HG02798 (cell line): ENCODE measurements around the gene DPF3.

Experiments
- ATAC-seq: cut with Tn5 transposase; IDR thresholded peaks from one replicate; pipeline ENCODE4 v1.9.1; 2021; ENCODE audit warnings: mild to moderate bottlenecking; ENCODE audit not compliant: unreplicated experiment, poor library complexity

DPF3 gene

DNA sequence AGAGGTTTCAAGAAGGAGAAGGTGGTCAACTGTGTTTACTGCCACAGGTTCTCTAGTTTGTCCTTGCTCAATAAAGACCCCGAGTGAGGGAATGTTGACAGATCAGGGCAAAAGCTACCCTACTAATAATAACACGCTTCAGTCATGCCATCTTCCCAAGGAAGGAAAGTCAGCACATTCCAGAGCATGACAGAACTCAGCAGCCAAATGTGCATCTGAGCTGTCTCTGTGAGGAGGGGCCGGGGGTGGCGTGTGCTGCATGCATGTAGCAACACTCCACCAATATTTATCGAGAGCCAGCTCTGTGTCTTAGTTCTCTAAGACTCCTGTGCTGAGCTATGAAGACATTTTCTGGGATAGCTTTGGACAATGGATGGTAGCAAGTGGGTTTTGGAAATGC, 260.4 kb downstream of the DPF3 start:
- ATAC-seq: no peak

DNA sequence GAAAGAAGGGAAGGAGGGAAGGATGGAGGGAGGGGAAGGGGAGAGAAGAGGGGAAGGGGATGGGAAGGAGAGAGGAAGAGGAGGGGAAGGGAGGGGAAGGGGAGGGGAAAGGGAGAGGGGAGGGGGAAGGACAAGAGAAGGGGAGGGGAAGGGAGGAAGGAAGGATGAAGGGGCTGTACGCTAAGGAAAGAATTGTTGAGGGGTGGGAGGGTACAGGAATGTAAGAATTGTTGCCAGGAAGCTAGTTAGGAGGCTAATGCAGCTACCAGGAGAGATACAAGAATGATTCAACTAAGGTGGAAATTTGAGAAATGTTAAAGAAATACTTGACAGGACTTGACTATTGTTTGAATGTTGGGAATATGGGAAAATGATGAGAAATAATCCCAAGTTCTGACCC, 261.2 kb downstream of the DPF3 start:
- no peak for ATAC-seq

DNA sequence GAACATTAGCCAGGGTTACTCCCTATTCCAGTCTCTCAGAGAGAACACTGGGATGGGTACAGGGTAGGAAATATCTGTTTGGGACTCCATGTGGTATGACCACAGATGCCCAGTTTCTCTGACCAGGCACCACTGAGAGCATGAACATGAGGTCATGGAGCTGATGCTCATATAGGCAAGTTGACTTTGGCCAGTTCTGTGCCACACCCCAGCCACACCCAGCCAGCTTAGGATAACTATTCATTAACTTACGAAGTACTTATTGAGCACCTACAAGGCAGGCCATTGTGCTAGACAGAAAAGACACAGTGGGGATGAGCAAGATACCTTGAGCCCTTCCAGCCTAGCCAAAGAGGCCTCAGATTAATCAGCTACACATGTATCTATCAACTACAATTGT, 262.5 kb downstream of the DPF3 start:
- no peak for ATAC-seq

DNA sequence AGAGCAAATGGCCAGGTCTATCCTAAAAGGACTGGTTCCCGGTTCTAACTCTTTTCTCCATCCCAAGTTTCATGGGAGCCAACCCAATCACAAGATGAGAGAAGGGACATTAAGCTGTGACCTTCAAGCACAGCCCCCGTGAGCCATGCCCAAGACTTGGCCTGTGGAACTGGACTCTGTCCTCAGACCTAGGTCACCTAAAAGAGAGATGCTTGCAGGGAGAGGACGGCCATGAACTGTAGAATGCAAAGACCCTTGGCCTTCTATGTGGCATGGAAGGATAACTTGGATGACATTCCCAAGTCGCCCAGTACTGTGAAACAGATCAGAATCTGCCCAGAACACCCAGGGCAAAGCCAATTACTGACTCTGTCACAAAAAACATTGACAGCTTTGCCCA, 263.5 kb downstream of the DPF3 start:
- ATAC-seq: no peak

DNA sequence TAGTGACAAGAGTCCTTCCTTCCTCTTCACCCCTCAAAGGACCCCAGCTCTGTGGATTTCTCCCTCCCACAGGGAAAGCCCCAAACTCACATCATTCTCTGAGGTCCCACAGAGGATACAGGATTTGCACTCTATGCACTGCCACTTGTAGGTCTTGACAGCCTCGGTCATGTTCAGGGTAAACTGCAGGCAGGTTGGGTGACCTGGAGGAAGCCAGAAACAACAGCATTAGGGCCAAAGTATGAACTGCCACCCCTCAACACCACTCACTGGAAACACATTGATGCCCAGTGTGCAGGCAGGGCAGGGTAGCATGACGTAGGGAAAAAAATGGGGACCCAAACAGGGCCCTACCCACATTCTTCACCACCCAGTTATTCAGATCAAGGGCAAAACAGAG, 264.4 kb downstream of the DPF3 start:
- ATAC-seq: no peak

DNA sequence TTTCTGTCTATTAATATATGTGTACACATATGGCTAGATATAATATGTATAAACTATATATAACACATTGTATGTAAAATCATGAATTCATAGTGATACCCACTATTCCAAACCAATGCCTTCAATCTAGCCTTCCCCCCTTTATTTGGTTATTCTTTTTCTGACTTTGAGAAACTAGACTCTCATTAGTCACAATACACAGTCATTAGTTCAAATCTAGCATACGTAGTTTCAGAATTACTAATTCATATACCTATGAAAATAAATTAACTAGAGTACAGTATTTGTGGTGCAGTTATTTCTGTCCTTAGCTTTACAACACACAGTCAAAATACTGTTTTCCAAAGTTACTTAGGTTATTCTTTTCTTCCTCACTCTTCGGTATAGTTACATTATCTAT, 268.2 kb downstream of the DPF3 start:
- no peak for ATAC-seq

DNA sequence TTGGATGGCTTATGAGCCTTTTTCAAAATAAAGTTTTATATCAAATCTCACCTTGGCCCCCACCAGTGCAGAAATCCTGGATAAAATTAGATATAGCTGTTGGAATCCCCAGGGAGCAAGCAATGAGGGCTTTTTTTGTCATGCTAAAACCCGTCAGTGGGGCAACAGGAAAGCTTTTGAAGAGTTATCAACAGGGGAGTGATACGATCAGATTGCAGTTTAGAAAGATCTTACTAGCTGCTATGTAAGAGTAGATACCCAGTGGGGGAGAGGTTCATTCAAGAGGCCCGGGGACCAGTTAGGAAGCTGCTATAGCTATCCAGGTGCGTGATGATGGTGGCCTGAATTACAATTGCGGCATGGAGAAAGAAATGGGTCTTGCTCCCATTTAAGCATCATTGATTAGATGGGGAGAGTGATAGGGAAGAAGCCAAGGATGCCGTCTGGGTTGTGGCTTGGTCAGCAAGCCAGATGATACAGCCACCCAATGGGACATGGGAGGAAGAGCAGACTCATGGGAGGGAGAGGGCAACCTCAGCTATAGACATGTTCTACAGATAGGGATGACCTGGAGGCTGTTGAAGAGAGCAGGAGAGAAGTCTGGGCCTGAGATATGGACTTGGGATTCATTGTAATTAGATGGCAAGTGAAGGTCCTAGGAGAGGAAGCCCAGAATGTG, 272.4 kb downstream of the DPF3 start:
- ATAC-seq: no peak

DNA sequence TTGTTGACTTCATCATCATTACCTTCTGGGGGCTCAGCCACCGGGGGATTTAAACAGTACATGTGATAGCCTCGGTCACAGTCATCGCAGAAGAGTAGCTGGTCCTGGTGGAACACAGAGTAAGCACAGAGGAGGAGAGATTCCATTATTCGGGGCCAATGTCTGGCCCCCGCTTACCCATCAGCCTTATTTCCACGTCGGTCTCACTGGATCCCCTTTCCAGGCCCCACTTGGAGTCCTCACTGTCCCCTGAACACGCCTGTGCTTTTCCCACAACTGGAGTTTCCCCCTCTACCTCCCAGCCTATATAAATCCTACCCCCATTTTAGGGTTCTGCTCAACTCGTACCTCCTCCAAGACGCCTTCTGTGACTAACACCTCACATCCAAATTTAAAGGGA, 274.0 kb downstream of the DPF3 start:
- ATAC-seq: no peak

DNA sequence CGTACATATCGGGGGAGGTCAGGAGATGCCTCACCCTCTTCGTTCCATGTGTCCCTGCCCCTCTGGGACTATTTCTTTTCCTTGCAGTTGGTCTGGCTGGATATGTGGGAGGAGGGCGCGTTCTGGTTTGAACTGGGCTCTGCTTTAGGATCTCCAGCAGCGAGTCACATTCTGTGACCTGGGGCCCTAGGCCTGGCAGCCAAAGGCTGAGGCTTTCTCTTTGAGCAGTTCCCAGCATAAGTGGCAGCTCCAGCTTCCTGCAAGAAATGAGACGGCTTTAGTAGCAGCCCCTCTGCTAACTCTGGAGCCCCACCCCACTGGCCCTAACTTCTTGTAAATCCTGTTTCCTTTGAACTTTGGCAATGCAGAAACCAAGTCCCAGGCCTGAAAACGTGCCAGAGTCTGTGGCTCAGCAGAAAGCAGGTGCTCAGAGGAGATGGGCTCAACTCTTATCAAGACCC, 274.8 kb downstream of the DPF3 start:
- no peak for ATAC-seq

DNA sequence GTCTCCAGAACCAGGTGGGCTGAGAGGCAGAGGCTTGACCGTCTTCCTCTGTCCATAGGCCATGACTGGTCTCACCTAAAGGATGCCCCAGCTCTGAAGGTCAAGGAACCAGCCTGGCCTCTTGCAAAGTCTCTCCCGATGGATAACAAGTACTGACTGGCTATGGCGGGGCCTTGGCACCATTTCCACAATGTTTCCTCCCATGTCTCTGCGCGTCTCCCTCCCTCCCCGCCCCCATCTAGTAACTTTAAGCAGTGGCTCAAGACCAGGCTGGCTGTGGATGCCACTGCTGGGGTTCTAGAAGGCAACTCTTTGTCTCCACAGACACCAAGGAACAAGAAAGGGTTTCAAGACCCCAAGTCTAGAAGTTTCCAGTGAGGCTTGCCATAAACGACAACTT, 275.5 kb downstream of the DPF3 start:
- no peak for ATAC-seq

DNA sequence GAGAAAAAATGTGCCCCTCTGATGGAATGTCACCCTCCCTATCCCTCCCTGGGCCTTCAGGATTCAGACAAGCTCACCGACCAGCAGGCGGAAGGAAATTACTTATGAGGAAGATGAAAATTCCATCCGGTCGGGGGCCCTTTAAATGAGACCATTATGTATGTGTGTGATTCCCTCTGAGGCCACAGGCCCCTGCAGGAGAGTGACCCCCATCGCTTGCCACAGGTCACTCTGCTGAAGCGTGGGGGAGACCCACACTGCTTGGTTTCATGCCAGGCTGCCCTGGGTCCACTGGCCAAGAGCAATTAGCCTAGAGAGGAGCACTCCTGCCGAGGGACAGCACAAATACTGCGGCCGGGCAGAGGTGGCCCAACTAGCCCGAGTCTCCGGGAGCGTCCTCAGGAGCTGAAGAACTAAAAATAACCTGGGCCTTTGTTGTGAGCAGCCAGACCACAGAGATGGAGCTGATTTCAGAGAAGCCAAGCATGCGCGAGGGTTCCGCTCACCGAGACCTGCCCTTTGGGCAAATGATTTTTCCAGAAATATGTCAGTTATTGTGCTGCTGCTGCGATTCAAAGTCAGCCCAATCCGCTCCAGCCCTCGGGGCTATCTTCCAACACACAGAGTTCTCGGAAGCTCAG, 276.4 kb downstream of the DPF3 start:
- no peak for ATAC-seq

DNA sequence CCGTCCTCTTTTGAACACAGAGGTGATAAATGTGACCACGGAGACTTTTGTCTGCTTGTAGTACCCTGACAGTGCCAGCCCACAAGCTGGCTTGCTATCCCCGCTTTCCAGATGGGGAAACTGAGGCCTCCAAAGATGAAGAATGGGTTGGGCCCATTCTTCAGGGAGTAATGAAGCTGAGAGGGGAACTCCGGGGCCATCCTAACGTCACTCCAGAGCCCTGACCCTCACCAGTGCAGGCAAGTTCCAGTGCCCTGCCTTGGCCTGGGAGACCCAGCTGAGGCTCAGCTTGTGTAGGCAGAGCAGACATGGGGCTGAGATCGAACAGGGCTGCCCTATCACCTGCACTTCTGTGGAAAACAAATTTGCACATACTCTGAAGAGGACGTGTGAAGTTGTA, 277.1 kb downstream of the DPF3 start:
- no peak for ATAC-seq

DNA sequence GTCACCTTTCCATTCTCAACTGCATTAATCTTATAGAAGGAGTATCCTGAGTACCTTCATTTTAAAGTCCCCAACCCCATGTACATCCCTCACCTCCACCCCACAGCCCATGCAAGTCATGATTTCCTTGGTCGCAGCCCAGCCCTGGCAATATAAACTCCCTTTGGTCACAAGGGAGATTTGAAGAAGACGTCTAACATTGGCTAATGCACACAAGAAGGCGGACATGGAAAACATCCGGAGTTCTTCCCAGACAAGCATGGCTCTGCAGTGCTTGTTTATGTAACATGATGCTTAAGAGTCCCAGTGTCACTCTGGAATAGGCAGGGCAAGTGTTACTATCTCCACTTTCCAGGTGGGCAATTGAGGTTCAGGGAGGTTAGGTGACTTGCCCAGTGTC, 277.6 kb downstream of the DPF3 start:
- ATAC-seq: no peak

DNA sequence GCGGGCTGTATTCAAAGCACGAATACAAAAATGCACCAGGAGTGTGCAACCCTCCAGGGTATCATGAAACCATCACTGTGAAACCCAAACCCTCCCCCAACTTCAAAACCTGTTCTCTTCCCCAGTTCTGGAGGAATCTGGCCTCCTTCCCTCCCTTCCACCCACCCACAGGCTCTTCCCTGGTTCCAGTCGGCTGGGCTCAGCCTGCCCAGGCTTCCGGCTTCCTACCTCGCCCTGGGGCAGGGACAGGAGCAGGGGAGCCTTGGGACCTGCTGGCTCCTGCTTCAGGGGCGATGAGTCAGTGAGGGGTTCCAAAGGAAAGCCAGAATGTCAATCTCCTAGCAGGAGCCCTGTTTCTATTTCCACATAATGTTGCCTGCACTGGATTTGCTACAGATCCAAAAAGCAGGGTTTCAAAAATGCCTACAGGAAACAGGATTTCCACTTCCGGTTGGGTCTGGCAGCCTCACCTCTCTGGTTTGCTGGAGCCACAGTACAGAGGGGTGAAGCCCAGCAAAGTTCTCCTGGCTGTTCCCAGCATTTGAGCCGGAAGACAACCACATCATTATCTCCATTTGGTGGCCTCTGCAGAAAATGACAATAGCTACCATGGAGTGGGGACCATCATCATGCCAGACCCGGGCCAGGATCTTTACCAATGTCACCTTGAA, 278.3 kb downstream of the DPF3 start:
- no peak for ATAC-seq

DNA sequence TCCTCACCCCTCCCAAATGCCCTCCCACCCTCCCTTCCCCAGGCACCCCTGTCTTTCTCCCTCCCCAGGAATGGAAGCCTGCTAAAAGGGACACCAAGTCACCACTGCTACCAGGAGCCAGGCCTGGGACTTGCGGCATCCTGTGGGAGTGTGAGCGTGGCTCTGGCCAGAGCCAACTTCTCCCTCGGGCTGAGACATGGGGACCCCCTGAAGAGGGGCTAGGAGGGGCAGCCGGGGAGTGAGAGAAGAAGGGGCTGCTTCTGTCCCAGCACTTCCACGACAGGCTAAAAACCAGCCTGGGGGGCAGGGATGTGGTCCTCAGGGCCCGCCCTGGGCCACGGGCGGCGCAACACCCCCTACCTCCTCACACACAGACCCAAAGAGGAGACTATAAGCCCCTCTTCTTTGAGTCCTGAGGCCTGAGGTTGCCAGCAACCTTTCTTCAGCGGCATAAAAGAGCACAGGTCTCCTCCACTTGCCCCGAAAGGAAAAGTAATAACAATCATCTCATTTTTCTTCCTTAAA, 278.9 kb downstream of the DPF3 start:
- no peak for ATAC-seq

DNA sequence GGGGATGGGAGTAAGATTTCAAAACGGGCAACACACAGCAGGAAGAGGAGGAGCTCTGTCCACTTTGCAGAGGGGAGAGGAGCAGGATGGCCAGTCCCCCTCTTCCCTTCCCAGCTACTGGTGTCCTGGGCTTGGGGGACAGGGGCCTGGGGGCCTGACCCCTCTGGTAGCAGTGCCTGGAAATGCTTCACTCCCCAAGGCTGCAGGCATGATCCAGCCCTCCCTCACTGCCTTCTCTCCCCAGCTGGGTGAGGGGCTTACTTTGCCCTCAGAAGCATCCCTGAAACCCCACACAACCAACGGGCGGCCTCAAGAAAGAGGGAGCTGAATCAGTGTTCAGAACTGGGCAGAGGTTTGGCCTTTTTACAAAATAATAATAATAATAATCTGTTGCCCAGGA, 279.5 kb downstream of the DPF3 start:
- ATAC-seq: no peak

DNA sequence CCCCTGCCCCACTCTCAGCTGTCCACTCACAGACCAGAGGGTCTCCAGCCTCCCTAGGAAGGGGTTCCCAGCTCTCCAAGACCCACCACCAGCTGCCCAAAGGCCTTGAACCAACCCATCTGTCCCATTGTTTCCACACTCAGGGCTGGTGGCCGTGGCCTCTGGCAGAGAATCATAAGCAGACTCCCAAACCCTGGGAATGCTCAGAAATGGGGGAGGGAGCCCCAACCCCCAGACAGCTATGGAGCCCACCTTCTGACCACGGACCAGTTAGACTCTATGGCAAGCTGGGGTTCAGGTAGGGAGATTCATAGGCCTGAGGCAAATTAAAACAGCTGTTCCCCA, 280.0 kb downstream of the DPF3 start:
- no peak for ATAC-seq

DNA sequence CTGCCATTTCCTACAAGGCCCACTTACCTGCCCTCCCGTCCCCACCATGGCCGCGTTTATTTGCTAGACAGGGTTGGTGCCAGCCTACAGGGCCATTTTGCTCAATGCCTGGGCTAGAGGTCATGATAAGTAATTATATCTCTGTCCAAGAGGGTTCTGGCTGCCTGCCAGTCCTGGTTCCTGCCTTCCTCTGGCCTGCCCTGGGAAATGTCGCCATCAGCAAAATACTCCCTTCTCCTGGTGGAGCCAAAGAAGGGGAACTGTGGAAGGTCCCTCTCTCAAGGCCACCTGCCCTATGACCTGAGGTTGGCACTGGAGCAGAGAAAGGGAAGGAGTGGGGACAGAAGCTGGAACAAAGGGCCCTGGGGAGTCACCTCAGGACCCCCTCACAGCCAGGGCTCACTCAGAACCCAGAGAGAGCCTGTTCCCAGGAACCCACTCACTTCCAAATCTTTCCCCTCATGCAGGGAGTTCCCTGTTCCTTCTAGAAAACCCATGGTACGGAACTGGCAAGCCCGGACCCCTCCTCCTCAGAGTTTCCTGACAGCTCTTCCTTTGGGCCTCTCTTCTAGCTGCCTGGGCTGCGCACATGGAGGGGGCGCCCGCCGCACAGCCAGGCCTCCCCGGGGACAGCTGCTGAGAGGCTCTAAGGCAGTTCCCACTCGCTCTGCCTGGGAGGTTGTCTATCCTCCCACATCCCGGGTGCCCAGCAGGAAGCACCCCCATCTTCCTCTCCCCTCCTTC, 280.5 kb downstream of the DPF3 start:
- no peak for ATAC-seq

DNA sequence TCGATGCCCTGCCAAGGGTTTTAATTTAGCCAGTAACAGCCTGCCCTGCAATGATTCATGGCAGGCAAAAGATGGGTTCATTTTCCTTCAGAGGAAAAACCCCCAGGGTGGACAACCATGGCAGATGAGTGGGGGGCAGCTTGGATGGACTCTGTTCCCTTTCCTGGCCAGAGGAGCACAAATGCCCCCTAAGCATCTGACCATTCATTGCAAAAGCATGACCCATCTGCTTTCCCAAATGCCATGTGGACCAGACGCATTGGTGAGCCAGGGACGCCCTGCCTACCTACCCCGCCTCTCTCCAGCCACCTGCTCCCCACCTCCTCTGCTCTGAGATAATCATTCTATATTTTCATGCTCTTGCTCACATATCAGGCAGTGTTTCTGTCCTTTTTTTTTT, 281.9 kb downstream of the DPF3 start:
- no peak for ATAC-seq

DNA sequence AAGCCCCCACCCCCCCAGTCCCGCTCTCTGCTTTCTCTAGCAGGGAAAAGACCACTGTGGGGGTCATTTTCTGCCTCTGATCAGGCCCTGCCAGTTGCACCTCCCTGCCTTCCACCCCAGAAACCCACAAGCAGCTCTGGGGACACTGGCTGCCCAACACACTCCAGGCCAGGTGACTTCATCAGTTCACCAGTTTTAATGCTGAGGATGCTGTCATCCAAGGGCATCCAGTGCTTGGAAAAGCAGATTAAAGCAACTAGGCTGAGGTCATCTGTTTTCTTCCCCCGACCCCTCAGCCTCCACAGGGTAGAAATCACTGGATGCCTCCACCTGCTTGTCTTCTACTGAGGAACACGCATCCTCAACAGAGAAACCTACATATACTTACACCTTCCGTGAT, 282.4 kb downstream of the DPF3 start:
- no peak for ATAC-seq

DNA sequence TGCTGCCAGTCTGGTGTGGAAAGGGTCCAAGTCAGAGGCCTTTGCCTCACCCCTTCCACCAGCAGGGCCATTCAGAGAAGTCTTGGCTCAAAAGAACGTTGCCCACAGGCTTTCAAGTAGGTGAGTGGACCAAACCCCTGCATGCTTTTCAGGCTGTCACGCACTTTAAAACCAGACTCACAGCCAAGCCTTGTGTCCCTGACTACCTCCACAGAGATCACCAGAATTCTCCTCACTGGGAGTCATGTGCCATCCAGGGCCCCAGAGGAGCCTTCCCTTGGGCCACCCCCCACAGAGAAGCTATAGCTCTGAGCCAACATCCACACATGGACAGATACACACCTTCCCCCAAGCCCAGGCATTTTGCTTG, 283.1 kb downstream of the DPF3 start:
- no peak for ATAC-seq
